Left ventricle myocardium inferior (tissue), 1 donor: ENCODE data around the gene AQP5. TPM values are rescaled to one million over a fixed set of nuclear protein-coding genes. Genes with fewer than 3 reads are reported as not detected.
A peak's percentile ranks its signal among the peaks of the same experiment; 100 is the strongest.

Experiments used
- DNase-seq: peaks from one replicate; pipeline ENCODE4 v3.0.0-alpha.2; 2020
- H3K27ac ChIP-seq: fragments of 200-600 bp; replicated peaks from 2 replicates; pipeline ENCODE4 v1.8.0; 2021
- H3K27me3 ChIP-seq: fragments of 200-600 bp; 2 replicates; pipeline ENCODE4 v1.8.0; 2021; ENCODE audit warnings: low read depth
- H3K36me3 ChIP-seq: fragments of 200-600 bp; 2 replicates; pipeline ENCODE4 v1.8.0; 2021
- H3K4me1 ChIP-seq: fragments of 200-600 bp; 2 replicates; pipeline ENCODE4 v1.8.0; 2021
- H3K4me3 ChIP-seq: fragments of 200-600 bp; 2 replicates; pipeline ENCODE4 v1.8.0; 2021; ENCODE audit warnings: mild to moderate bottlenecking, moderate library complexity
- H3K9me3 ChIP-seq: fragments of 200-600 bp; replicated peaks from 2 replicates; pipeline ENCODE4 v1.8.0; 2021
- intact Hi-C: fragments of 100-400 bp; cut with micrococcal nuclease; formaldehyde crosslinking; loops from one replicate; pipeline ENCODE4 v1.11.0; 2022
- total RNA-seq: library from RNA; stranded (reverse); fragmentation: NEBNext Ultra II Directional; extraction: Animal tissue kit (Norgen Biotek cat#: 25700); gene quantifications from one replicate; pipeline ENCODE4 v1.2.1, GENCODE V29; 2021
- TF ChIP-seq, protein P1 (sequence below): fragments of 200-600 bp; IDR thresholded peaks from 2 replicates; pipeline ENCODE4 v1.8.0; 2021; ENCODE audit warnings: antibody characterized with exemption, mild to moderate bottlenecking, borderline replicate concordance
- donor health status: DM: no; HTN: yes; CAD: no; lungs with severe emphysema.

The AQP5 gene
- total RNA-seq, 1 donor from 2014 or later = 0.41 TPM

DNA sequence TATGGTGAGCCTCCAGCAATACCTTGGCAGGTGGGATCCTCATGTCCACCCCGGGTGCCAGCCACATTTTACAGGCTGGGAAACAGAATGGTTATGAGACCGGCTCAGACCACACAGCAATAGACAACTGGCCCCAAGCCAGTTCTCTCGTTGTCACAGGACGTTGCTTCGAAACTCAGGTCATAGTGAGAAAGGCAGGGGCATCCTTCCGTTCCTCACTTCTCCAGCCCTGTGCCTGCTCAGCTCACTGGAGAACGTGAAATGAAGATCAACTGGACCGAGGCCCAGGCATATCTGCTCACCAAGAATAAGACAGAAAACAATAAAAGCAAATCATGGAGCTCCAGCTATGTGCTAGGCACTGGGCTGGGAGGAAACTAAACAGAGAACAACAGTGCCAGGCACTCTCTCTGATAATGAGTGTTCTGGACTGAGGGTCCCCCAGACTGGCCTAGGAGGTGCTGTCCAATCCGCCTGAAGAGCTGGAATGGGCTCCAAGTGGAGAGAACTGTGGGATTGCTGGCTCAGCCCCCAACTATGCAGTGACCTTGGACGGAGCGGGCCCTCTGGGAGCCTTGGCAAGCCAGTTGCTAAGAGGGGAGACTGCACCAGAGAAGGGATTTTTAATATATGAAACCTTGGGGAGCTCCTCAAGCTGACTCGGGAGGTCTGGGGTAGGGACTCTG is 39.2 kb upstream of the AQP5 start:
- H3K4me1 ChIP-seq = peaks cover 16% of the 10 kb centered on the region
- H3K27ac ChIP-seq = peak overlapping the region; percentile 63
- intact Hi-C loops = no loop called here
- TF ChIP-seq, protein P1, sequence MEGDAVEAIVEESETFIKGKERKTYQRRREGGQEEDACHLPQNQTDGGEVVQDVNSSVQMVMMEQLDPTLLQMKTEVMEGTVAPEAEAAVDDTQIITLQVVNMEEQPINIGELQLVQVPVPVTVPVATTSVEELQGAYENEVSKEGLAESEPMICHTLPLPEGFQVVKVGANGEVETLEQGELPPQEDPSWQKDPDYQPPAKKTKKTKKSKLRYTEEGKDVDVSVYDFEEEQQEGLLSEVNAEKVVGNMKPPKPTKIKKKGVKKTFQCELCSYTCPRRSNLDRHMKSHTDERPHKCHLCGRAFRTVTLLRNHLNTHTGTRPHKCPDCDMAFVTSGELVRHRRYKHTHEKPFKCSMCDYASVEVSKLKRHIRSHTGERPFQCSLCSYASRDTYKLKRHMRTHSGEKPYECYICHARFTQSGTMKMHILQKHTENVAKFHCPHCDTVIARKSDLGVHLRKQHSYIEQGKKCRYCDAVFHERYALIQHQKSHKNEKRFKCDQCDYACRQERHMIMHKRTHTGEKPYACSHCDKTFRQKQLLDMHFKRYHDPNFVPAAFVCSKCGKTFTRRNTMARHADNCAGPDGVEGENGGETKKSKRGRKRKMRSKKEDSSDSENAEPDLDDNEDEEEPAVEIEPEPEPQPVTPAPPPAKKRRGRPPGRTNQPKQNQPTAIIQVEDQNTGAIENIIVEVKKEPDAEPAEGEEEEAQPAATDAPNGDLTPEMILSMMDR = no peak
- H3K4me3 ChIP-seq = no peak overlapping the region
- H3K27me3 ChIP-seq = peaks cover 11% of the 10 kb centered on the region
- peak; percentile 57 for DNase-seq
- no peaks in the 10 kb centered on the region for H3K36me3 ChIP-seq
- H3K9me3 ChIP-seq = no peaks in the 10 kb centered on the region

DNA sequence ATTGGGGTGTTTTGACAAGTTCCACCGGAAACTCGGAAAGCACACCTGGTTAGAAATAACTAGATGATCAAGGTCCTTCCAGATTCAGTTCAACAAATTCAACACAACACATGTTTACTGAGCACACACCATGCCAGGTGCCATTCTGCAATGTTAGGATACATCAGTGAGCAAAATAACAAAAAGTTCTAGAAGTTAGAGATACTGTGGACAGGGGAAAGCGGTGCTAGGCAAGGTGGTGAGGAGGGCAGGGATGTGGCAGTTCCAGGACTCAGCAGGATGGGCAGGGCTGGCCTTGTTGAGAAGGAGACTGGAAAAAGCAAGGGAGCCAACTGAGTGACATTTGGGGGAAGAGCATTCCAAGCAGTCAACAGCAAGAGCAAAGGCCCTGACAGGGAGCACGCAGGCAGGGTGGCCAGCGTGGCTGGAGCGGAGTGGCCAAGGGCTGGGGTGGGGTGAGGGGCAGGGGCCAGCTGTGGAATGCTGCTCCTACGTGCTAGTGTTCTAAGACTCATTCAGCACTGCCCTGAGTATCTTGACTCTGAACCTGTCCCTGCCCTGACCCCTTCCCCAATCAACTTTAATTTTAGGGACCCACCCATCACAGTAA is 38.5 kb upstream of the AQP5 start:
- peak overlapping the region; percentile 63 for H3K27ac ChIP-seq
- TF ChIP-seq, protein P1 = no peak
- DNase-seq = peak; percentile 49
- H3K4me3 ChIP-seq = no peak overlapping the region
- intact Hi-C loops = no loop called here
- H3K4me1 ChIP-seq = peaks cover 16% of the 10 kb centered on the region
- peaks cover 5% of the 10 kb centered on the region for H3K27me3 ChIP-seq
- H3K36me3 ChIP-seq = no peaks in the 10 kb centered on the region
- no peaks in the 10 kb centered on the region for H3K9me3 ChIP-seq

DNA sequence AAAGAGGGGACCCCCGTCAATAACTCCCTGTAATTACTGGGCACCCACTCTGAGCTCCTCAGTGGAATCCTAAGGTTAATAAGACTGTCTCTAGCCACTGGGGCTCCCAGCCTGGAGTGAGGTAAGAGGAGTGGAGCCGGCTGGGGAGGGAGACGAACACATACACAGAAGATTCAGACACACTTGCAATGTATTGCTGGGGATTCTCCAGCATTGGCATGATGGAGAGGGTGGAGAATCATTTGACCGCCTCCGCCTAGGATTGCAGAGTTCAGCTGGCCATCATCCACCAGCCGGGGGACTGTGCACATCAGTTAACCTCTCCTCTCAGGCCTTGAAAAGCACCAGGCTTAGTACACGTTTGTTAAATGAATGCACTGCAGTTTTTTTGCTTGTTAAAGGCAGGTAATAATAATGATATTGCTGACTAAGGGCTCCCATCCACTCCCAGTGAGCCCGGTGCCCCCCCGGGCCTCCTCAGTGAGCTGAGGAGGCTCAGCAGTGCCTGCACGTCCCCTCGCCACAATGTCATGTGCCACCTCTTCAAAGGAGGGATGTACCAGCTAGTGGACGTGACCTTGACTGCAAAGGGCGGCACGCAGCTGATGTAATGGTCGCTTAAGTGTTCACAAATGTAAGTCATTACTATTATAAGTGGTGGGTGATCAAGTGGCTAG is 37.7 kb upstream of the AQP5 start:
- Histone ChIP-seq H3K4me3 (no peak overlapping the region), H3K9me3 (no peaks in the 10 kb centered on the region), H3K36me3 (no peaks in the 10 kb centered on the region), H3K27me3 (no peaks in the 10 kb centered on the region), H3K27ac (peak overlapping the region; percentile 63), H3K4me1 (peaks cover 16% of the 10 kb centered on the region)
- intact Hi-C loops = no loop called here
- TF ChIP-seq, protein P1 = no peak
- DNase-seq = no peak

DNA sequence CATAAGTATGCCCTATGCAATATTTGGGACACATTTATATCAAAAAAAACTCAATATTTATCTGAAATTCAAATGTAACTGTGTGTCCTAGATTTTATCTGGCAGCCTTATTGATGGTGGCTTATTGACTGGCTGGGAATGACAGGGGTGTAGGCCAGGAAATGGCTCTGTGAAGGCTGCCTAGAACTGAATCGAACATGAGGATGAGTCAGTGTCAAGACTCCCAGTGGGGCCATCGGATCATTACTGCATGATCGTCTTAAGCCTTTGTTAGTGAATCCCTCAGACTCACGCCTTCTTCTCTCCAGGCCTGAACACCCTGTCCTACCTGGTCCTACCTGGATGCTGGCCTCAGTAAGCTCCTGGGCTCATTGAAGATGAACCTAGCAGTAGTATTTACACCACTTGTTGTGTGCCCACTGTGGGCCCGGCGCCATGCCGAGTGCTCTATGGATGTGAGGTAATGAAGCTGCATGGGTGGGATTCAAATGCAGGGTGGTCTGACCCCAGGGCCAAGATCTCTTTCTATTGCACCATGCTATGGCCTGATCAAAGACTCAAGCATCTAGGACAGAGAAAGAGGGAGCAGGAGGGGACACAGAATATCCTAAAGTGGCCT is 36.9 kb upstream of the AQP5 start:
- no peak overlapping the region for H3K27ac ChIP-seq
- intact Hi-C loops = no loop called here
- H3K36me3 ChIP-seq = no peaks in the 10 kb centered on the region
- TF ChIP-seq, protein P1 = no peak
- DNase-seq = no peak
- peaks cover 16% of the 10 kb centered on the region for H3K4me1 ChIP-seq
- H3K4me3 ChIP-seq = no peak overlapping the region
- no peaks in the 10 kb centered on the region for H3K9me3 ChIP-seq
- no peaks in the 10 kb centered on the region for H3K27me3 ChIP-seq

DNA sequence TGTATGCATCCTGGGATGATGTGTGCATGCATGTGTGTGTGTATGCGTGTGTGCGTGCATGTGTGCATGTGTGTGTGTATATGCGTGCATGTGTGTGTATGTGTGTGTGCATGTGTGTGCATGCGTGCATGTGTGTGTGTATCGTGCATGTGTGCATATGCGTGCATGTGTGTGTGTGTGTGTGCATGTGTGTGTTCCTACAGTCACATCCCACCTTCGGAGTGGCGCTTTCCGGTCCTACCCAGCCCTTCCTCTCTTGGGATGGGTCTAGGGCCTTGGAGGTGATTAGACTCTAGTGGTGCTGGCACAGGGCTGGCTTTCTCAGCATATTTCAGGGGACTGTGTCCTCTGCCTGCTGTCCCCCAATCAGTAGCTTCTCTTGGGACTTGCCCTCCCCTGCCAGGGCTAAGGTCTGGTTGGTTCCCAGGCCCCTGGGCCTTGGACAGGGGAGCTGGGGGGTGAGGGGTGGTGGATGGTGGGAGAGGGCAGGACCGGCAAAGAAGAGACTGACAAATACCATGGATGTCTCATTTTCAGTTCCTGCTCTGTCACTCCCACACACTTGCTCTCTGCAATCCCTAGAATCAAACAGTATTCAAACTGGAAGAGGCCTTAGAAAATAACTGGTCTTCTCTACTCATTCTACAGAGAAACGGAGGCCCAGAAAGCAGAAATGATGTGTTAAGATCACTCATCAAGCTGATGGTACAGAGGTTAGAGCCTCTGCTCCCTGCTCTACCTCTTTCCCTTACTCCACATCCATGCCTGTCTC is 36.1 kb upstream of the AQP5 start:
- TF ChIP-seq, protein P1 = no peak
- Histone ChIP-seq H3K4me1 (peaks cover 16% of the 10 kb centered on the region), H3K36me3 (no peaks in the 10 kb centered on the region), H3K9me3 (no peaks in the 10 kb centered on the region), H3K27ac (no peak overlapping the region), H3K4me3 (no peak overlapping the region), H3K27me3 (no peaks in the 10 kb centered on the region)
- intact Hi-C loops = no loop called here
- no peak for DNase-seq
